Measurements from ENCODE around the gene HES4.

GRCh38 chr1:1020415-1021009, 20.6 kb upstream of the HES4 start:
- TF ChIP-seq ZBTB33 (IDR thresholded peaks at IDR 0.05) = no peak
- TF ChIP-seq JUNB (IDR thresholded peaks at IDR 0.05) = no peak

All from GM12878 (cell line).